Upper lobe of left lung (tissue), 4 donors: ENCODE results near the gene SEC61G.

ENCODE experiments used
- CTCF ChIP-seq, 6 experiments: fragments of 450-650 bp in 4 of 6; fragments of 200-600 bp in 2 of 6; sonication (generic) in 2 of 6; IDR thresholded peaks; one replicate each; pipeline ENCODE4 v1.5.1; 2016 to 2019; ENCODE audit warnings: antibody characterized with exemption in 6 of 6
- EP300 ChIP-seq, 4 donors: sonication (generic); formaldehyde crosslinking; IDR thresholded peaks; one replicate each; pipeline ENCODE4 v1.5.1; 2017; ENCODE audit warnings: antibody characterized with exemption in 4 of 4, control low read depth in 2 of 4
- POLR2A ChIP-seq, 4 donors: fragments of 450-650 bp; IDR thresholded peaks; one replicate each; pipeline ENCODE4 v1.5.1; 2016 to 2017; ENCODE audit warnings: antibody characterized with exemption in 4 of 4, mild to moderate bottlenecking in 2 of 4

GRCh38 chr7:54782829-54783228 lies 23.8 kb upstream of the SEC61G start:
- no peak for TF ChIP-seq CTCF (IDR thresholded peaks at IDR 0.05)
- TF ChIP-seq EP300 (IDR thresholded peaks at IDR 0.05): no peak
- TF ChIP-seq POLR2A (IDR thresholded peaks at IDR 0.05): no peak
